Neuronal stem cell (in vitro differentiated cells): ENCODE data around the gene ETS1.

Source experiments
- DNase-seq: peaks from one replicate; pipeline ENCODE4 v3.0.0-alpha.2; 2013; ENCODE audit warnings: low spot score
- H2AFZ ChIP-seq: one replicate; pipeline ENCODE4 v1.6.1; 2013; ENCODE audit warnings: mild to moderate bottlenecking, low read length, inconsistent platforms
- H2AK5ac ChIP-seq: 2 replicates; pipeline ENCODE4 v1.6.1; 2013; ENCODE audit warnings: low read depth, mild to moderate bottlenecking, inconsistent platforms, low read length, moderate library complexity, mixed read lengths
- H2BK120ac ChIP-seq: 2 replicates; pipeline ENCODE4 v1.6.1; 2013; ENCODE audit warnings: low read depth, mild to moderate bottlenecking, inconsistent platforms, low read length, moderate library complexity, mixed read lengths
- H2BK12ac ChIP-seq: one replicate; pipeline ENCODE4 v1.6.1; 2013; ENCODE audit warnings: low read length, inconsistent platforms
- H2BK15ac ChIP-seq: 2 replicates; pipeline ENCODE4 v1.6.1; 2013; ENCODE audit warnings: mild to moderate bottlenecking, low read length, inconsistent platforms, mixed read lengths
- H2BK5ac ChIP-seq: one replicate; pipeline ENCODE4 v1.6.1; 2013; ENCODE audit warnings: inconsistent platforms, mild to moderate bottlenecking, low read length, moderate library complexity
- H3K14ac ChIP-seq: one replicate; pipeline ENCODE4 v1.6.1; 2013; ENCODE audit warnings: low read length, inconsistent platforms
- H3K18ac ChIP-seq: 2 replicates; pipeline ENCODE4 v1.6.1; 2013; ENCODE audit warnings: low read length, inconsistent platforms
- H3K23ac ChIP-seq: 2 replicates; pipeline ENCODE4 v1.6.1; 2013; ENCODE audit warnings: low read depth, mild to moderate bottlenecking, mixed read lengths, low read length, inconsistent platforms; ENCODE audit not compliant: poor library complexity
- H3K27ac ChIP-seq: replicated peaks from 3 replicates; pipeline ENCODE4 v1.5.1; 2013; ENCODE audit warnings: low read length, inconsistent platforms
- H3K27me3 ChIP-seq, 3 experiments: 2 replicates each; pipeline ENCODE4 v1.6.1; 2013; ENCODE audit warnings: low read length in 3 of 3, mild to moderate bottlenecking in 2 of 3, inconsistent platforms in 1 of 3, low read depth in 1 of 3, mixed read lengths in 1 of 3, moderate library complexity in 1 of 3; ENCODE audit not compliant: control insufficient read depth in 3 of 3, insufficient read depth in 3 of 3
- H3K36me3 ChIP-seq, 2 donors: replicated peaks in 1 of 2; 2 replicates each; pipeline ENCODE4 v1.6.1; 2013; ENCODE audit warnings: low read length in 2 of 2; ENCODE audit not compliant: control insufficient read depth in 2 of 2, insufficient read depth in 2 of 2
- H3K4ac ChIP-seq: 2 replicates; pipeline ENCODE4 v1.6.1; 2013; ENCODE audit warnings: inconsistent platforms, mild to moderate bottlenecking, low read length, moderate library complexity
- H3K4me1 ChIP-seq, 2 donors: 1 replicate in 1 of 2; 2 replicates in 1 of 2; pipeline ENCODE4 v1.6.1; 2013; ENCODE audit warnings: low read length in 2 of 2, low read depth in 1 of 2; ENCODE audit not compliant: control insufficient read depth in 2 of 2, insufficient read depth in 1 of 2
- H3K4me2 ChIP-seq: one replicate; pipeline ENCODE4 v1.6.1; 2013; ENCODE audit warnings: mild to moderate bottlenecking, low read length, inconsistent platforms; ENCODE audit not compliant: insufficient read depth, poor library complexity, severe bottlenecking
- H3K4me3 ChIP-seq, 2 donors: 2 replicates each; pipeline ENCODE4 v1.5.1; 2013; ENCODE audit warnings: low read length in 2 of 2, mild to moderate bottlenecking in 2 of 2, inconsistent platforms in 1 of 2, moderate library complexity in 1 of 2
- H3K79me1 ChIP-seq: one replicate; pipeline ENCODE4 v1.6.1; 2013; ENCODE audit warnings: low read depth, mild to moderate bottlenecking, inconsistent platforms, low read length, moderate library complexity
- H3K9ac ChIP-seq: one replicate; pipeline ENCODE4 v1.6.1; 2013; ENCODE audit warnings: mild to moderate bottlenecking, low read depth, low read length, inconsistent platforms; ENCODE audit not compliant: poor library complexity
- H3K9me3 ChIP-seq, 2 donors: replicated peaks in 1 of 2; 2 replicates each; pipeline versions ENCODE3 to v1.6.1; 2013; ENCODE audit warnings: low read length in 2 of 2, mild to moderate bottlenecking in 2 of 2, inconsistent platforms in 1 of 2, low read depth in 1 of 2, mixed read lengths in 1 of 2, moderate library complexity in 1 of 2; ENCODE audit not compliant: control insufficient read depth in 2 of 2, insufficient read depth in 1 of 2
- H4K8ac ChIP-seq: one replicate; pipeline ENCODE4 v1.6.1; 2013; ENCODE audit warnings: low read depth, mild to moderate bottlenecking, inconsistent platforms, low read length, moderate library complexity
- H4K91ac ChIP-seq: one replicate; pipeline ENCODE4 v1.6.1; 2013; ENCODE audit warnings: low read length, low read depth, mild to moderate bottlenecking, inconsistent platforms; ENCODE audit not compliant: poor library complexity
- WGBS, 2 donors: extraction: QIAGEN DNeasy Blood & Tissue Kit; methylation state at CpG; one replicate each; pipeline ENCODE4 v1.1.7; 2013; ENCODE audit warnings: missing lambda C conversion rate in 2 of 2, mixed read lengths in 1 of 2; ENCODE audit not compliant: insufficient read length in 2 of 2, insufficient replicate concordance in 1 of 2; ENCODE audit errors: extremely low coverage in 2 of 2; 5-methylcytosine and 5-hydroxymethylcytosine counted together

Gene ETS1

GRCh38 chr11:128520888-128521681 lies 66.3 kb downstream of the ETS1 start:
- Histone ChIP-seq H2BK5ac (peak overlapping the region; percentile 40), H2BK120ac (no peak overlapping the region), H3K4me2 (no peak overlapping the region), H3K4me1 (peaks cover 7 to 17% of the 10 kb centered on the region in 2 donors), H3K14ac (no peak overlapping the region), H4K8ac (no peak overlapping the region), H2AK5ac (no peak overlapping the region), H3K79me1 (no peaks in the 10 kb centered on the region), H3K9me3 (no peaks in the 10 kb centered on the region), H2BK15ac (no peak overlapping the region), H3K27me3 (peaks cover 0 to 59% (median 8%) of the 10 kb centered on the region in 3 experiments), H2AFZ (peak overlapping the region; percentile 96), H3K36me3 (no peaks in the 10 kb centered on the region), H3K18ac (no peak overlapping the region), H3K4ac (no peak overlapping the region), H2BK12ac (no peak overlapping the region), H4K91ac (no peak overlapping the region), H3K4me3 (peak overlapping the region in 1 of 2 donors; percentile 71), H3K23ac (no peak overlapping the region), H3K27ac (no peak overlapping the region), H3K9ac (no peak overlapping the region)
- DNase-seq = no peak
- no CpG with 5 or more reads among the region's 12 CpGs for WGBS, 2 donors

- no peaks in the 10 kb centered on the region for H3K36me3 ChIP-seq
- H2BK12ac ChIP-seq = no peak overlapping the region
- H3K27me3 ChIP-seq = peaks cover 0 to 57% (median 8%) of the 10 kb centered on the region in 3 experiments
- H3K4me2 ChIP-seq = no peak overlapping the region
- no peak overlapping the region for H3K18ac ChIP-seq
- H3K9me3 ChIP-seq = no peaks in the 10 kb centered on the region
- H2AFZ ChIP-seq = no peak overlapping the region
- peaks cover 7 to 13% of the 10 kb centered on the region in 2 donors for H3K4me1 ChIP-seq
- no peak for DNase-seq
- H4K91ac ChIP-seq = no peak overlapping the region
- H3K14ac ChIP-seq = no peak overlapping the region
- H4K8ac ChIP-seq = no peak overlapping the region
- no peak overlapping the region for H2BK15ac ChIP-seq
- H2BK5ac ChIP-seq = no peak overlapping the region
- no peak overlapping the region for H3K23ac ChIP-seq
- H3K4me3 ChIP-seq = peak overlapping the region in 1 of 2 donors; percentile 71
- no peak overlapping the region for H2BK120ac ChIP-seq
- no CpG with 5 or more reads among the region's 7 CpGs for WGBS, 2 donors
- no peaks in the 10 kb centered on the region for H3K79me1 ChIP-seq
- H3K4ac ChIP-seq = no peak overlapping the region
- no peak overlapping the region for H3K9ac ChIP-seq
- no peak overlapping the region for H2AK5ac ChIP-seq
- no peak overlapping the region for H3K27ac ChIP-seq
These were observed 67.0 kb downstream of the ETS1 start for GRCh38 chr11:128520206-128520887.

GRCh38 chr11:128519338-128519737 lies 68.0 kb downstream of the ETS1 start:
- Histone ChIP-seq H2AK5ac (no peak overlapping the region), H3K36me3 (no peaks in the 10 kb centered on the region), H3K4me3 (no peak overlapping the region), H2BK120ac (no peak overlapping the region), H2BK12ac (no peak overlapping the region), H3K4ac (no peak overlapping the region), H3K79me1 (no peaks in the 10 kb centered on the region), H3K27me3 (peaks cover 0 to 52% (median 8%) of the 10 kb centered on the region in 3 experiments), H3K9ac (no peak overlapping the region), H2BK5ac (no peak overlapping the region), H3K18ac (no peak overlapping the region), H3K14ac (no peak overlapping the region), H3K23ac (no peak overlapping the region), H3K4me2 (no peak overlapping the region), H4K8ac (no peak overlapping the region), H3K9me3 (no peaks in the 10 kb centered on the region), H2BK15ac (no peak overlapping the region), H3K4me1 (peaks cover 7 to 13% of the 10 kb centered on the region in 2 donors), H3K27ac (no peak overlapping the region), H4K91ac (no peak overlapping the region), H2AFZ (no peak overlapping the region)
- no CpG with 5 or more reads among the region's 4 CpGs for WGBS, 2 donors
- no peak for DNase-seq

GRCh38 chr11:128518493-128519207 lies 68.7 kb downstream of the ETS1 start:
- Histone ChIP-seq H2BK5ac (no peak overlapping the region), H3K36me3 (no peaks in the 10 kb centered on the region), H3K4me3 (no peak overlapping the region), H3K4me1 (peaks cover 7 to 13% of the 10 kb centered on the region in 2 donors), H2BK15ac (no peak overlapping the region), H3K18ac (no peak overlapping the region), H3K14ac (no peak overlapping the region), H3K27me3 (peaks cover 0 to 46% (median 8%) of the 10 kb centered on the region in 3 experiments), H2BK120ac (no peak overlapping the region), H3K27ac (no peak overlapping the region), H3K23ac (no peak overlapping the region), H3K4ac (no peak overlapping the region), H3K9ac (no peak overlapping the region), H2AK5ac (no peak overlapping the region), H3K4me2 (no peak overlapping the region), H4K91ac (no peak overlapping the region), H3K79me1 (no peaks in the 10 kb centered on the region), H2AFZ (no peak overlapping the region), H3K9me3 (no peaks in the 10 kb centered on the region), H2BK12ac (no peak overlapping the region), H4K8ac (no peak overlapping the region)
- no CpG with 5 or more reads among the region's 7 CpGs for WGBS, 2 donors
- DNase-seq = no peak
